D721Med (cell line): ENCODE measurements around the gene STXBP1.

ENCODE experiments used
- DNase-seq: peaks from one replicate; pipeline ENCODE4 v3.0.0; 2011; ENCODE audit warnings: low spot score; ENCODE audit not compliant: insufficient read length
- FAIRE-seq: peaks from 2 replicates; lab custom pipeline; 2011; peaks lifted over from hg19 to GRCh38; lab: Jason Lieb, UNC
- TF ChIP-seq, protein P1 (sequence below): IDR thresholded peaks from 2 replicates; pipeline ENCODE4 v1.5.1; 2012; ENCODE audit warnings: mild to moderate bottlenecking, control low read depth; ENCODE audit not compliant: insufficient read depth; ENCODE audit errors: missing control alignments

STXBP1 gene

DNA sequence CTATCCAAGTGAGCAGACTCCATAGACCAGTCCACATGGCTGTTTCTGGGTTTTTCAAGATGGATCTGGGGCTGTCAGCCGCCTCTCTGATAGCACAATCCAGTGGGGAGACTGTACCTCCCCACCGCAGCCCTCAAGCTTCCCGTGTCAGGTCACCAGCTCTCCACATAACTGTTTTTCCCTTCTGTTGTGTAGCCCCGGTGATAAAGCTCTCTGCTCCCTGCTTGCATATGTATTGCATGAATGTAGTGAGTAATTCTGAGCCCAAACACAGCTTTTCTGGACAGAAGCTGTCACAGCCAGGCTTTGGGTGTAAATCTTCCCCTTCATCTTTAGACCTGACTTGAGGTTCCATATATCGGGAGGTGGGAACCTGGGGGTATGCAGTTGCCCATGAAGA is 71.6 kb downstream of the STXBP1 start:
- DNase-seq, result no peak
- TF ChIP-seq, protein P1, sequence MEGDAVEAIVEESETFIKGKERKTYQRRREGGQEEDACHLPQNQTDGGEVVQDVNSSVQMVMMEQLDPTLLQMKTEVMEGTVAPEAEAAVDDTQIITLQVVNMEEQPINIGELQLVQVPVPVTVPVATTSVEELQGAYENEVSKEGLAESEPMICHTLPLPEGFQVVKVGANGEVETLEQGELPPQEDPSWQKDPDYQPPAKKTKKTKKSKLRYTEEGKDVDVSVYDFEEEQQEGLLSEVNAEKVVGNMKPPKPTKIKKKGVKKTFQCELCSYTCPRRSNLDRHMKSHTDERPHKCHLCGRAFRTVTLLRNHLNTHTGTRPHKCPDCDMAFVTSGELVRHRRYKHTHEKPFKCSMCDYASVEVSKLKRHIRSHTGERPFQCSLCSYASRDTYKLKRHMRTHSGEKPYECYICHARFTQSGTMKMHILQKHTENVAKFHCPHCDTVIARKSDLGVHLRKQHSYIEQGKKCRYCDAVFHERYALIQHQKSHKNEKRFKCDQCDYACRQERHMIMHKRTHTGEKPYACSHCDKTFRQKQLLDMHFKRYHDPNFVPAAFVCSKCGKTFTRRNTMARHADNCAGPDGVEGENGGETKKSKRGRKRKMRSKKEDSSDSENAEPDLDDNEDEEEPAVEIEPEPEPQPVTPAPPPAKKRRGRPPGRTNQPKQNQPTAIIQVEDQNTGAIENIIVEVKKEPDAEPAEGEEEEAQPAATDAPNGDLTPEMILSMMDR, result no peak
- FAIRE-seq, result no peak

DNA sequence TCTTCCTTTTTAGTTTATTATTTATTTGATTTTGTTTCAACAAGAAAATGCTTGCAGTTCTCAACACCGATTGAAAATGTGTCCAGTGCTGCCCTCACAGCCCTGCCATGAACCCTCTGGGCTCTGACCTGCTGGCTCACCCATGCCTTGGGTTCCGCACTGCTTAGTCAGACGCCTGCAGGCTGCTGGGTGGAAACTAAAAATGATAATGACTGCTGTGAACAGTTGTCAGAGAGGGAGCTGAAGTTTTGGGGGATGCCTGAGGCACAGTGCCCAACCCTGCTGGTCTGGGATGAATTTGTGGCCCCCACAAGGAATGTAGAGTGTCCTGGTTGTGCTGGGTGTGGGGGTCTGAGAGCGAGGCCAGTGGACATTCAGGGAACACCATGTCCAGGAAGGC is 72.5 kb downstream of the STXBP1 start:
- DNase-seq (no peak), FAIRE-seq (no peak)
- TF ChIP-seq, protein P1, result no peak

DNA sequence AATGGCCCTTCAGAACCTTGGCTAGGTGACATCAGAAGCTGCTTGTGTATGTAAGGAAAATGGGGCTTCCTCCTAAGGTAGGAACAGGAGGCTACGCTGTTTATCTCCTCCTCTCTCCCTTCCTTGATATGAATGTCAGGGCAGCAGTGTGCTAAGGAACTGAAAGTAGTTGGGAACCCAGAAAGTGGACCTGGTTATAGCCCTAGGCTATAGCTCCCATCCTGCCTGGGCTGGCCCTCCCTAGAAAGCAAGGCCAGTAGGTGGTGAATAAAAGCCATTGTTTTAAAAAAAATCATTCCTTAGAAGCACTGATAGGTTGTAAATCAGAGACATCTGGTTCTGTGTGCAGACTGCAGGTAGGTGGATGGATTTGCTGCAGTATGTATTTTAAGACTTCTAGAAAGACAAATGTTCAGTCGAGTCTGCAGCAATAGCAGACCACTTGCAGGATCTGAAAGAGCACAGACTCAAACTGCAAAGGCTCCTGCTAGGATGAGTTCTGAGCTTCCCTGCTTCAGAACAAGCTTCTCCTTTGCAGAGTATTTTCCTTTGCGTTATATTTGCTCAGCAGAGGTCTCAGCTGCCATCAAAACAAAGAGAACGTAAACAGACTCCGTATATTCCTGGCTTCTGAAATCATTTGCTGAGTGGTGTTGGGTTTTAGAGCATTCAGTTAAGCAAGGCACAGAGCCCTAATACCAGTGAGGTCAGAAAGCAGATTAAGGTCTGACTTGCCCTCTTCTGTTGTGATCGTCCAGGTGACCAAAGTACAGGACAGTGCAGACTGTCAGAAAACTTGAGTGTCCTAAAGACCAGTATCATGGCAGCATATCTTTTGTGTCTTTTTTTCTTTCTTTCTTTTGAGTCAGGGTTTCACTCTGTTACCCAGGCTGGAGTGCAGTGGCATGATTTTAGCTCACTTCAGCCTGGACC is 74.7 kb downstream of the STXBP1 start:
- TF ChIP-seq, protein P1, result no peak
- FAIRE-seq (no peak), DNase-seq (no peak)

DNA sequence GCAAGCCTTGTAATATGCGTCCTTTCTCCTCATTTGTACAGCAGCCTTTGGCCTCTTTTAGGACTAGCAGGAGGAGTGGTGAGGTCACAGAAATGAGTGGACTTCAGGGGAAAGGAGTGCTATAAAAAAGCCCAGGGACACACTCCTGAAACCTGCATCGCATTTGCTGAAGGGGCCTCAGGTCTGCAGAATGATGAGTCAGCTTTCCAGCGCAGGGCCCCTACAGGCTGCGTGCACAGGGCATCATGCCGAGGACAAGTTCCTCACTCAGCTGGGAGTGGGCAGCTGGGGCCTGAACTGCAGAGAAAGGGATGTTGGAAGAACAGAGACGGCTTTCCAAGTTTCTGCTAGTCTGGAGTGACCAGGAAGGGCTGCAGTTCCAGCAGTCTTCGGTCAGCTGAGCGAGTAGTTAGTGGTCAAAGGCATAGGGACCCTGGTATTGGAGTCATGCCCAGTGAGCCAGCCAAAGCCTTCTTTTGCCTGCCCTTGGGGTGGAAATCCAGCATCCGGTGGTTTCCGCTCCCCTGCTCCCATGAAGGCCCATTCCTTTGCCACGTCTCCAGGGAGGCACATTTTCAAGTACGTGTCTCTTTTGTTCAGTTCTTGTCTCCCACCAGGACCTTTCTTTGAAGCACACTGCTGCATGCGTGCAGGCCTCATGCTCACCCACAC is 77.4 kb downstream of the STXBP1 start:
- TF ChIP-seq, protein P1, result no peak
- DNase-seq (no peak), FAIRE-seq (no peak)

DNA sequence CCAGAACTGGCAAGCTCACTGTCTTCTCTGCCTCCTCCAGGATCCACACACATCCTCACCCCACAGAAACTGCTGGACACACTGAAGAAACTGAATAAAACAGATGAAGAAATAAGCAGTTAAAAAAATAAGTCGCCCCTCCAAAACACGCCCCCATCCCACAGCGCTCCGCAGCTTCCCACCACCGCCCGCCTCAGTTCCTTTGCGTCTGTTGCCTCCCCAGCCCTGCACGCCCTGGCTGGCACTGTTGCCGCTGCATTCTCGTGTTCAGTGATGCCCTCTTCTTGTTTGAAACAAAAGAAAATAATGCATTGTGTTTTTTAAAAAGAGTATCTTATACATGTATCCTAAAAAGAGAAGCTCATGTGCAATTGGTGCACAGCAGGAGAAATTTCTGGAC is 78.7 kb downstream of the STXBP1 start:
- TF ChIP-seq, protein P1, result no peak
- FAIRE-seq, result no peak
- no peak for DNase-seq

DNA sequence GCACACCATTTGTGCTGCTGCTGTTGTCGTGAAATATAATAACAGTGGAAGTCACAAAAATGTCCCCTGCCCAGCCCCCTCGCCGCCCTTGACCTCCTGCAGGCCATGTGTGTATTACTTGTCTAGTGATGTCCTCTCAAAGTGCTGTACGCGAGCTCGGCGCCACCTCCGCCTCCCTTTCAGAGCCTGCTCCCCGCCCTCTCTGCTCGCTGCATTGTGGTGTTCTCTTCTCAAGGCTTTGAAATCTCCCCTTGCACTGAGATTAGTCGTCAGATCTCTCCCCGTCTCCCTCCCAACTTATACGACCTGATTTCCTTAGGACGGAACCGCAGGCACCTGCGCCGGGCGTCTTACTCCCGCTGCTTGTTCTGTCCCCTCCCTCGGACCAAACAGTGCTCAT is 80.0 kb downstream of the STXBP1 start:
- no peak for DNase-seq
- no peak for FAIRE-seq
- TF ChIP-seq, protein P1, result no peak
